ENCODE results near the gene CCDC85A. TPM values are rescaled to one million over a fixed set of nuclear protein-coding genes. Genes with fewer than 3 reads are reported as not detected.

CCDC85A gene
- total RNA-seq, 4 donors from 2014 or later: 0.42 to 2.1 (median 1.3) TPM

DNA sequence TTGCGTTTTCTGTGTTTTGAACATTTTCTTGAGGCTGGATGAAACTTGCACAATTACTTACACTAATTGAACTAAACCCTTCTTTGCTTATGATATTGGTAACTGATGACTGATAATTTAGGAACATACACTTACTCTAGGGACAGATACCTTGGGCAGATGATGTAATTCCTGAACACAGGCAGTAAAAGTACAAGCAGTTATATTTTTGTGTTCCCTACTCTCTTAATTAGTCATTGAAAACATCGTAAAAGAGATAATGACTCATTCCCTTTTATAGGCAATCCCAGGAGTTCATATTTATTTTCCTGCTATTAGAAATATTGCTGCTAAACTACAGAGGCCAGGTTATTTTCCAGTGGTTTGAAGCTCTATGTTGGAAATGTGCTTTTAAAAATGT, 46.4 kb downstream of the CCDC85A start:
- Histone ChIP-seq H3K36me3 (no peaks in the 10 kb centered on the region), H3K4me1 (no peaks in the 10 kb centered on the region), H3K27ac (no peak overlapping the region), H3K4me3 (no peak overlapping the region), H3K9me3 (no peaks in the 10 kb centered on the region), H3K27me3 (no peaks in the 10 kb centered on the region)
- no peak for DNase-seq
- 51 to 72% methylated on average over 2 of the region's 2 CpGs for WGBS, 2 donors
- intact Hi-C loops (cut with DNase I): no loop called here
- TF ChIP-seq, protein P1, sequence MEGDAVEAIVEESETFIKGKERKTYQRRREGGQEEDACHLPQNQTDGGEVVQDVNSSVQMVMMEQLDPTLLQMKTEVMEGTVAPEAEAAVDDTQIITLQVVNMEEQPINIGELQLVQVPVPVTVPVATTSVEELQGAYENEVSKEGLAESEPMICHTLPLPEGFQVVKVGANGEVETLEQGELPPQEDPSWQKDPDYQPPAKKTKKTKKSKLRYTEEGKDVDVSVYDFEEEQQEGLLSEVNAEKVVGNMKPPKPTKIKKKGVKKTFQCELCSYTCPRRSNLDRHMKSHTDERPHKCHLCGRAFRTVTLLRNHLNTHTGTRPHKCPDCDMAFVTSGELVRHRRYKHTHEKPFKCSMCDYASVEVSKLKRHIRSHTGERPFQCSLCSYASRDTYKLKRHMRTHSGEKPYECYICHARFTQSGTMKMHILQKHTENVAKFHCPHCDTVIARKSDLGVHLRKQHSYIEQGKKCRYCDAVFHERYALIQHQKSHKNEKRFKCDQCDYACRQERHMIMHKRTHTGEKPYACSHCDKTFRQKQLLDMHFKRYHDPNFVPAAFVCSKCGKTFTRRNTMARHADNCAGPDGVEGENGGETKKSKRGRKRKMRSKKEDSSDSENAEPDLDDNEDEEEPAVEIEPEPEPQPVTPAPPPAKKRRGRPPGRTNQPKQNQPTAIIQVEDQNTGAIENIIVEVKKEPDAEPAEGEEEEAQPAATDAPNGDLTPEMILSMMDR (IDR thresholded peaks at IDR 0.05): no peak
- TF ChIP-seq POLR2A (IDR thresholded peaks at IDR 0.05): no peak

DNA sequence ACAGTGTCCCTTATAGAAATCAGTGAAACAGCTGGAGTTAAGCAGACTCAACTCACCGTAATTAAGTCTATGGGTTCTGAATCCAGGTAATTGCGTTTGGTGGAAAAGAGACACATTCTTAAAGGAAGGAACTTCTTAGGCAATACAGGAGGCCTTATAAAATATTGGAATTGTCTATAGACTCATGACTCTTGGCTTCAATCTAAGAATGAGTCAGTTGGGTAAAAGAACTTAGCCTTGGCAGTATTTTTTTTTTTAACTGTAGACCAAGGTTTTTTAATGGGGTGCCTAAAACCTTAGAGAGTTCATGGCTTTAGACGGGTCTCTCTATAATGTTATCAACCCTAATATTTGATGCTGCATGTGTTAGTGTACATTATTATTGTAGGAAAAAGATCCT, 47.6 kb downstream of the CCDC85A start:
- no peaks in the 10 kb centered on the region for H3K36me3 ChIP-seq
- TF ChIP-seq, protein P1 (IDR thresholded peaks at IDR 0.05): no peak
- TF ChIP-seq POLR2A (IDR thresholded peaks at IDR 0.05): no peak
- no peaks in the 10 kb centered on the region for H3K9me3 ChIP-seq
- no peak for DNase-seq
- no peak overlapping the region for H3K4me3 ChIP-seq
- WGBS, 2 donors: 83 to 86% methylated on average over 3 of the region's 3 CpGs
- no peaks in the 10 kb centered on the region for H3K4me1 ChIP-seq
- H3K27me3 ChIP-seq: no peaks in the 10 kb centered on the region
- intact Hi-C loops (cut with DNase I): no loop called here
- H3K27ac ChIP-seq: no peak overlapping the region

DNA sequence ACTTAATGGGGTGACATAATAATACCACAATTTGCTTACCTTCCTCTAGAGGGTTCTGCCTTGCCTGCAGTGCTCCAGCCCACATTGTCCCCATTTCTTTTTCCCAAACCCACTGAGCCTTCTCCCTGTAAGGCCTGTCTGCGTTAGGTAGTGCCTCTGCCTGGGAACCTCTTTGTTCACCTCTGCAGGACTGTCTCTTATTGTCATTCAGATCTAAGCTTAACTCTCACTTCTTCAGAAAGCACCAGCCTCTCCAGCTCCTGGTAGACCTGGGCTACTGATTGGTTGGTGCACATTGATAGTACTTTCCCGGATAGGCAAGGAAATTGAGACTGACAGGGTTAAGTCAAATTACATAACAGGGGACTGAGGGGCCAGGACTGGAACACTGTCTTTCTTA, 49.1 kb downstream of the CCDC85A start:
- Histone ChIP-seq H3K36me3 (no peaks in the 10 kb centered on the region), H3K27me3 (no peaks in the 10 kb centered on the region), H3K27ac (no peak overlapping the region), H3K9me3 (no peaks in the 10 kb centered on the region), H3K4me1 (no peaks in the 10 kb centered on the region), H3K4me3 (no peak overlapping the region)
- no peak for TF ChIP-seq POLR2A (IDR thresholded peaks at IDR 0.05)
- TF ChIP-seq, protein P1 (IDR thresholded peaks at IDR 0.05): no peak
- WGBS, 2 donors: 79 to 83% methylated on average over 1 to 2 of the region's 2 CpGs
- intact Hi-C loops (cut with DNase I): no loop called here
- DNase-seq: no peak

DNA sequence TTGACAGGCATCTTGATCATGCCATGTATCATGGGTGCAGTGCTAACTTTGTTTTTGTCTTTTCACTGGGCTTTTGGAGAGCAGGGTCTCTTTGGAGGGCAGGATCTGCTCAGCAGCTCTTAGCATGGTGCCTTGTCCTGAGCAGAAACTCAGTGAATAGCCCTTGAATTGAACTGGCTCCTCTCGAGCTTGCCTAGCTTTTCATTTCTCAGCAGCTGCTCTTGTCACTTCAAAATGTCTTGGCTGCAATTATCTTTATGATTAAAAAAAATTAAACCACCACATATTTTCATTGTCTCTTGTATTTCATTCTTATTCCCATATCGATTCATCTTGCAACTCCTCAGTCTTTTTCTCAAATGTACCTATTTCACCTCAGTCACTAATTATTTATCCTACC, 50.5 kb downstream of the CCDC85A start:
- H3K36me3 ChIP-seq: no peaks in the 10 kb centered on the region
- no peak overlapping the region for H3K4me3 ChIP-seq
- H3K27ac ChIP-seq: no peak overlapping the region
- no peaks in the 10 kb centered on the region for H3K27me3 ChIP-seq
- no peaks in the 10 kb centered on the region for H3K9me3 ChIP-seq
- no peak for TF ChIP-seq POLR2A (IDR thresholded peaks at IDR 0.05)
- TF ChIP-seq, protein P1 (IDR thresholded peaks at IDR 0.05): no peak
- WGBS, 2 donors: 48 to 54% methylated on average over 2 of the region's 2 CpGs
- intact Hi-C loops (cut with DNase I): no loop called here
- no peak for DNase-seq
- H3K4me1 ChIP-seq: no peaks in the 10 kb centered on the region

DNA sequence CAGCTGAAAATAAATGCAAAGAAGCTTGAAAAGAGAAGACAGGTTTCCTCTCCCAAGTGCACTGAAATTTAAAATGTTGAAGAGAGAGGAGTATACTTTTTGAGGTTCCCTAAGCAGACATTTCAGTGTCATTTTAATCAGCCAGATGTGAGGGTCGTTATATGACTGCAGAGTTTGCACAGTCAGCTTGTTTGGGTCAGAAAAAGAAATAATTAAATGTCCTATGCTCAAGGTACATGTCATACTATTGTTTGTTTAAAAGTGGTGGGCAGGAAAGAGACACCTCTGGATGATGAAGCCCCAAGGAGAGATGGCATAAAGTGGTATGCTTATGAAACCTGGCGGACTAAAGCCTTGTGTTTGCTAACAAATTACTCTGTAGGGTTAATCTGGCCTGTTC, 55.2 kb downstream of the CCDC85A start:
- Histone ChIP-seq H3K27me3 (no peaks in the 10 kb centered on the region), H3K9me3 (no peaks in the 10 kb centered on the region), H3K36me3 (no peaks in the 10 kb centered on the region), H3K27ac (no peak overlapping the region), H3K4me1 (no peaks in the 10 kb centered on the region), H3K4me3 (no peak overlapping the region)
- TF ChIP-seq, protein P1 (IDR thresholded peaks at IDR 0.05): no peak
- no peak for TF ChIP-seq POLR2A (IDR thresholded peaks at IDR 0.05)
- no peak for DNase-seq
- intact Hi-C loops (cut with DNase I): no loop called here
- WGBS, 2 donors: 52 to 66% methylated on average over 2 of the region's 2 CpGs

Data from esophagus squamous epithelium (tissue), 5 donors.